GM23338 (cell line): Measurements from ENCODE around the gene CDC42BPA. TPM values are rescaled to one million over a fixed set of nuclear protein-coding genes. Genes with fewer than 3 reads are reported as not detected.

Experiments used
- ATAC-seq: fragments of 200-7000 bp; cut with Tn5 transposase; 3 replicates; pipeline ENCODE4 v1.9.1; 2020
- DNase-seq: peaks from one replicate; pipeline ENCODE4 v3.0.0-alpha.2; 2015; ENCODE audit warnings: low spot score
- H2AFZ ChIP-seq: fragments of 200-600 bp; sonication (generic); 2 replicates; pipeline ENCODE4 v1.8.0; 2016; ENCODE audit warnings: antibody characterized with exemption, mild to moderate bottlenecking, moderate library complexity
- H3F3A ChIP-seq: fragments of 200-600 bp; sonication (generic); replicated peaks from 2 replicates; pipeline ENCODE4 v1.8.0; 2017; ENCODE audit warnings: antibody characterized with exemption, mixed run types, low read depth
- H3K27ac ChIP-seq: fragments of 200-600 bp; sonication (generic); 2 replicates; pipeline ENCODE4 v1.6.1; 2016; ENCODE audit warnings: low read depth
- H3K27me3 ChIP-seq: fragments of 200-600 bp; sonication (generic); 2 replicates; pipeline ENCODE4 v1.8.0; 2016; ENCODE audit warnings: mild to moderate bottlenecking, mixed run types, moderate library complexity; ENCODE audit not compliant: insufficient read depth
- H3K36me3 ChIP-seq: fragments of 200-600 bp; sonication (generic); 2 replicates; pipeline ENCODE4 v1.8.0; 2016; ENCODE audit warnings: mild to moderate bottlenecking; ENCODE audit not compliant: insufficient read depth
- H3K4me1 ChIP-seq: fragments of 200-600 bp; sonication (generic); 2 replicates; pipeline ENCODE4 v1.8.0; 2016; ENCODE audit warnings: mild to moderate bottlenecking, moderate library complexity; ENCODE audit not compliant: insufficient read depth
- H3K4me2 ChIP-seq: fragments of 200-600 bp; sonication (generic); 2 replicates; pipeline ENCODE4 v1.7.1; 2017; ENCODE audit warnings: mixed run types
- H3K4me3 ChIP-seq: fragments of 200-600 bp; sonication (generic); 2 replicates; pipeline ENCODE4 v1.6.1; 2016; ENCODE audit warnings: mixed run types
- H3K79me2 ChIP-seq: fragments of 200-600 bp; sonication (generic); replicated peaks from 2 replicates; pipeline ENCODE4 v1.8.0; 2017; ENCODE audit warnings: mild to moderate bottlenecking; ENCODE audit not compliant: insufficient read depth
- H3K9me2 ChIP-seq: fragments of 200-600 bp; sonication (generic); 2 replicates; pipeline ENCODE4 v1.8.0; 2017; ENCODE audit not compliant: insufficient read depth
- H4K20me1 ChIP-seq: fragments of 200-600 bp; sonication (generic); replicated peaks from 2 replicates; pipeline ENCODE4 v1.8.0; 2017; ENCODE audit warnings: mild to moderate bottlenecking; ENCODE audit not compliant: insufficient read depth
- H3K27ac Mint-ChIP-seq: 2 replicates; pipeline ENCODE4 v1.8.0; 2020; ENCODE audit warnings: inconsistent platforms, mild to moderate bottlenecking, moderate library complexity, mixed read lengths
- H3K27me3 Mint-ChIP-seq: 3 replicates; pipeline ENCODE4 v1.8.0; 2022; ENCODE audit warnings: low read depth, mild to moderate bottlenecking, moderate library complexity, mixed read lengths, inconsistent platforms; ENCODE audit not compliant: insufficient read depth, poor library complexity
- H3K36me3 Mint-ChIP-seq: 3 replicates; pipeline ENCODE4 v1.8.0; 2021; ENCODE audit warnings: low read depth, mild to moderate bottlenecking, inconsistent platforms, moderate library complexity, mixed read lengths
- H3K4me1 Mint-ChIP-seq: 3 replicates; pipeline ENCODE4 v1.8.0; 2020; ENCODE audit warnings: mild to moderate bottlenecking, inconsistent platforms, mixed read lengths
- H3K4me3 Mint-ChIP-seq: 3 replicates; pipeline ENCODE4 v1.8.0; 2021; ENCODE audit warnings: moderate library complexity, mild to moderate bottlenecking, inconsistent platforms, mixed read lengths
- H3K9me3 Mint-ChIP-seq: 3 replicates; pipeline ENCODE4 v1.8.0; 2020; ENCODE audit warnings: moderate library complexity, mild to moderate bottlenecking, inconsistent platforms, mixed read lengths
- CREB1 ChIP-seq: fragments of 250-450 bp; sonication (Bioruptor Pico); IDR thresholded peaks from 2 replicates; pipeline ENCODE4 v1.5.0; 2020; ENCODE audit warnings: low read depth, mild to moderate bottlenecking, moderate library complexity
- EZH2phosphoT487 ChIP-seq: fragments of 200-600 bp; sonication (generic); IDR thresholded peaks from one replicate; pipeline ENCODE4 v1.8.1; 2018; ENCODE audit warnings: antibody characterized with exemption; ENCODE audit not compliant: unreplicated experiment
- JUNB ChIP-seq: IDR thresholded peaks from one replicate; pipeline ENCODE4 v1.6.1; 2016; ENCODE audit warnings: antibody characterized with exemption; ENCODE audit not compliant: unreplicated experiment
- ZNF114 ChIP-seq: fragments of 250-450 bp; sonication (Bioruptor Pico); IDR thresholded peaks from 2 replicates; pipeline ENCODE4 v1.5.0; 2020; ENCODE audit warnings: mild to moderate bottlenecking, moderate library complexity
- ZNF331 ChIP-seq: fragments of 250-450 bp; sonication (Bioruptor Pico); IDR thresholded peaks from 2 replicates; pipeline ENCODE4 v1.5.0; 2020; ENCODE audit warnings: low read depth, mild to moderate bottlenecking, moderate library complexity
- polyA plus RNA-seq: library from polyadenylated mRNA; unstranded; fragments of >200 nt; fragmentation: Nextera tagmentation; extraction: Ambion mirVana; gene quantifications from 2 replicates; pipeline ENCODE4 v1.2.1, GENCODE V29; 2016
- total RNA-seq: library from RNA; depleted of rRNA; stranded (reverse); fragments of >200 nt; shearing (Covaris generic); gene quantifications from 2 replicates; pipeline ENCODE4 v1.2.3, GENCODE V29; 2014
- TF ChIP-seq, protein P1 (sequence below): fragments of 250-450 bp; sonication (Bioruptor Pico); IDR thresholded peaks from 2 replicates; pipeline ENCODE4 v1.5.0; 2020; ENCODE audit warnings: mild to moderate bottlenecking, moderate library complexity
- TF ChIP-seq, protein P2 (sequence below), 2 experiments: fragments of 200-600 bp in 1 of 2; sonication (generic) in 1 of 2; conservative IDR thresholded peaks; 2 replicates each; pipeline versions ENCODE4 v1.5.1 to v1.6.1; 2016 to 2017; ENCODE audit warnings: antibody characterized with exemption in 2 of 2, low read depth in 2 of 2, mild to moderate bottlenecking in 2 of 2, moderate library complexity in 1 of 2

CDC42BPA gene
- total and polyA plus RNA-seq, 2 experiments from 2014 or later = 17.7 to 40.1 TPM

GRCh38 chr1:227368009-227368408 is 49.7 kb upstream of the CDC42BPA start:
- Mint-ChIP-seq H3K4me1 (peaks cover 10% of the 10 kb centered on the region; the same call in 2 of the 3 replicates), H3K36me3 (no peaks in the 10 kb centered on the region), H3K27me3 (no peaks in the 10 kb centered on the region), H3K4me3 (no peak overlapping the region), H3K9me3 (no peaks in the 10 kb centered on the region), H3K27ac (no peak overlapping the region)
- Histone ChIP-seq H3K4me1 (0 out of 2 replicates have a peak, but pooled peaks cover 4% of the 10 kb centered on the region), H3K4me3 (no peak overlapping the region), H3K27ac (no peak overlapping the region), H3K27me3 (no peaks in the 10 kb centered on the region), H2AFZ (no peak overlapping the region), H3K36me3 (no peaks in the 10 kb centered on the region), H3K79me2 (no peaks in the 10 kb centered on the region), H3K4me2 (no peak overlapping the region), H4K20me1 (no peaks in the 10 kb centered on the region), H3K9me2 (no peaks in the 10 kb centered on the region), H3F3A (no peaks in the 10 kb centered on the region)
- no peak for ATAC-seq
- TF ChIP-seq ZNF331 (CRISPR knock-in tag) (no peak), CREB1 (no peak), JUNB (no peak), ZNF114 (CRISPR knock-in tag) (no peak), EZH2phosphoT487 (no peak)
- TF ChIP-seq, protein P1, sequence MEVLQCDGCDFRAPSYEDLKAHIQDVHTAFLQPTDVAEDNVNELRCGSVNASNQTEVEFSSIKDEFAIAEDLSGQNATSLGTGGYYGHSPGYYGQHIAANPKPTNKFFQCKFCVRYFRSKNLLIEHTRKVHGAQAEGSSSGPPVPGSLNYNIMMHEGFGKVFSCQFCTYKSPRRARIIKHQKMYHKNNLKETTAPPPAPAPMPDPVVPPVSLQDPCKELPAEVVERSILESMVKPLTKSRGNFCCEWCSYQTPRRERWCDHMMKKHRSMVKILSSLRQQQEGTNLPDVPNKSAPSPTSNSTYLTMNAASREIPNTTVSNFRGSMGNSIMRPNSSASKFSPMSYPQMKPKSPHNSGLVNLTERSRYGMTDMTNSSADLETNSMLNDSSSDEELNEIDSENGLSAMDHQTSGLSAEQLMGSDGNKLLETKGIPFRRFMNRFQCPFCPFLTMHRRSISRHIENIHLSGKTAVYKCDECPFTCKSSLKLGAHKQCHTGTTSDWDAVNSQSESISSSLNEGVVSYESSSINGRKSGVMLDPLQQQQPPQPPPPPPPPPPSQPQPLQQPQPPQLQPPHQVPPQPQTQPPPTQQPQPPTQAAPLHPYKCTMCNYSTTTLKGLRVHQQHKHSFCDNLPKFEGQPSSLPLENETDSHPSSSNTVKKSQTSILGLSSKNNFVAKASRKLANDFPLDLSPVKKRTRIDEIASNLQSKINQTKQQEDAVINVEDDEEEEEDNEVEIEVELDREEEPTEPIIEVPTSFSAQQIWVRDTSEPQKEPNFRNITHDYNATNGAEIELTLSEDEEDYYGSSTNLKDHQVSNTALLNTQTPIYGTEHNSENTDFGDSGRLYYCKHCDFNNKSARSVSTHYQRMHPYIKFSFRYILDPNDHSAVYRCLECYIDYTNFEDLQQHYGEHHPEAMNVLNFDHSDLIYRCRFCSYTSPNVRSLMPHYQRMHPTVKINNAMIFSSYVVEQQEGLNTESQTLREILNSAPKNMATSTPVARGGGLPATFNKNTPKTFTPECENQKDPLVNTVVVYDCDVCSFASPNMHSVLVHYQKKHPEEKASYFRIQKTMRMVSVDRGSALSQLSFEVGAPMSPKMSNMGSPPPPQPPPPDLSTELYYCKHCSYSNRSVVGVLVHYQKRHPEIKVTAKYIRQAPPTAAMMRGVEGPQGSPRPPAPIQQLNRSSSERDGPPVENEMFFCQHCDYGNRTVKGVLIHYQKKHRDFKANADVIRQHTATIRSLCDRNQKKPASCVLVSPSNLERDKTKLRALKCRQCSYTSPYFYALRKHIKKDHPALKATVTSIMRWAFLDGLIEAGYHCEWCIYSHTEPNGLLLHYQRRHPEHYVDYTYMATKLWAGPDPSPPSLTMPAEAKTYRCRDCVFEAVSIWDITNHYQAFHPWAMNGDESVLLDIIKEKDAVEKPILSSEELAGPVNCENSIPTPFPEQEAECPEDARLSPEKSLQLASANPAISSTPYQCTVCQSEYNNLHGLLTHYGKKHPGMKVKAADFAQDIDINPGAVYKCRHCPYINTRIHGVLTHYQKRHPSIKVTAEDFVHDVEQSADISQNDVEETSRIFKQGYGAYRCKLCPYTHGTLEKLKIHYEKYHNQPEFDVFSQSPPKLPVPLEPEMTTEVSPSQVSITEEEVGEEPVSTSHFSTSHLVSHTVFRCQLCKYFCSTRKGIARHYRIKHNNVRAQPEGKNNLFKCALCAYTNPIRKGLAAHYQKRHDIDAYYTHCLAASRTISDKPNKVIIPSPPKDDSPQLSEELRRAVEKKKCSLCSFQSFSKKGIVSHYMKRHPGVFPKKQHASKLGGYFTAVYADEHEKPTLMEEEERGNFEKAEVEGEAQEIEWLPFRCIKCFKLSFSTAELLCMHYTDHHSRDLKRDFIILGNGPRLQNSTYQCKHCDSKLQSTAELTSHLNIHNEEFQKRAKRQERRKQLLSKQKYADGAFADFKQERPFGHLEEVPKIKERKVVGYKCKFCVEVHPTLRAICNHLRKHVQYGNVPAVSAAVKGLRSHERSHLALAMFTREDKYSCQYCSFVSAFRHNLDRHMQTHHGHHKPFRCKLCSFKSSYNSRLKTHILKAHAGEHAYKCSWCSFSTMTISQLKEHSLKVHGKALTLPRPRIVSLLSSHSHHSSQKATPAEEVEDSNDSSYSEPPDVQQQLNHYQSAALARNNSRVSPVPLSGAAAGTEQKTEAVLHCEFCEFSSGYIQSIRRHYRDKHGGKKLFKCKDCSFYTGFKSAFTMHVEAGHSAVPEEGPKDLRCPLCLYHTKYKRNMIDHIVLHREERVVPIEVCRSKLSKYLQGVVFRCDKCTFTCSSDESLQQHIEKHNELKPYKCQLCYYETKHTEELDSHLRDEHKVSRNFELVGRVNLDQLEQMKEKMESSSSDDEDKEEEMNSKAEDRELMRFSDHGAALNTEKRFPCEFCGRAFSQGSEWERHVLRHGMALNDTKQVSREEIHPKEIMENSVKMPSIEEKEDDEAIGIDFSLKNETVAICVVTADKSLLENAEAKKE (CRISPR knock-in tag) = no peak
- TF ChIP-seq, protein P2, sequence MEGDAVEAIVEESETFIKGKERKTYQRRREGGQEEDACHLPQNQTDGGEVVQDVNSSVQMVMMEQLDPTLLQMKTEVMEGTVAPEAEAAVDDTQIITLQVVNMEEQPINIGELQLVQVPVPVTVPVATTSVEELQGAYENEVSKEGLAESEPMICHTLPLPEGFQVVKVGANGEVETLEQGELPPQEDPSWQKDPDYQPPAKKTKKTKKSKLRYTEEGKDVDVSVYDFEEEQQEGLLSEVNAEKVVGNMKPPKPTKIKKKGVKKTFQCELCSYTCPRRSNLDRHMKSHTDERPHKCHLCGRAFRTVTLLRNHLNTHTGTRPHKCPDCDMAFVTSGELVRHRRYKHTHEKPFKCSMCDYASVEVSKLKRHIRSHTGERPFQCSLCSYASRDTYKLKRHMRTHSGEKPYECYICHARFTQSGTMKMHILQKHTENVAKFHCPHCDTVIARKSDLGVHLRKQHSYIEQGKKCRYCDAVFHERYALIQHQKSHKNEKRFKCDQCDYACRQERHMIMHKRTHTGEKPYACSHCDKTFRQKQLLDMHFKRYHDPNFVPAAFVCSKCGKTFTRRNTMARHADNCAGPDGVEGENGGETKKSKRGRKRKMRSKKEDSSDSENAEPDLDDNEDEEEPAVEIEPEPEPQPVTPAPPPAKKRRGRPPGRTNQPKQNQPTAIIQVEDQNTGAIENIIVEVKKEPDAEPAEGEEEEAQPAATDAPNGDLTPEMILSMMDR (conservative IDR thresholded peaks at IDR 0.05; ENCODE audit: low read depth in 2 of 2) = no peak
- DNase-seq = no peak
